Testis (tissue), 3 donors: ENCODE data around the gene ATXN7L1. TPM values are rescaled to one million over a fixed set of nuclear protein-coding genes. Genes with fewer than 3 reads are reported as not detected.

Source experiments
- DNase-seq: peaks from one replicate; pipeline ENCODE4 v3.0.0-alpha.2; 2019
- H3K27ac ChIP-seq, 2 donors: fragments of 200-600 bp; sonication (generic); one replicate each; pipeline ENCODE4 v1.5.1; 2019
- H3K27me3 ChIP-seq: fragments of 200-600 bp; sonication (generic); one replicate; pipeline ENCODE4 v1.5.1; 2019
- H3K36me3 ChIP-seq: fragments of 200-600 bp; sonication (generic); one replicate; pipeline ENCODE4 v1.5.1; 2017; ENCODE audit warnings: low read depth; ENCODE audit errors: missing control alignments
- H3K4me1 ChIP-seq: fragments of 200-600 bp; sonication (generic); one replicate; pipeline ENCODE4 v1.5.1; 2019
- H3K4me3 ChIP-seq, 2 donors: fragments of 200-600 bp; sonication (generic); one replicate each; pipeline ENCODE4 v1.5.1; 2017 to 2019
- H3K9me3 ChIP-seq: fragments of 200-600 bp; sonication (generic); one replicate; pipeline ENCODE4 v1.5.1; 2017
- CTCF ChIP-seq, 3 experiments: fragments of 450-650 bp in 2 of 3; fragments of 200-600 bp in 1 of 3; sonication (generic) in 1 of 3; IDR thresholded peaks; one replicate each; pipeline ENCODE4 v1.5.1; 2016 to 2019; ENCODE audit warnings: antibody characterized with exemption in 3 of 3, mild to moderate bottlenecking in 2 of 3, moderate library complexity in 1 of 3
- POLR2A ChIP-seq: fragments of 450-650 bp; IDR thresholded peaks from one replicate; pipeline ENCODE4 v1.6.1; 2017; ENCODE audit warnings: antibody characterized with exemption, mild to moderate bottlenecking, moderate library complexity
- WGBS, 2 donors: methylation state at CpG; one replicate each; pipeline ENCODE4 v1.1.5; 2018; 5-methylcytosine and 5-hydroxymethylcytosine counted together
- intact Hi-C: fragments of 100-400 bp; cut with DNase I; formaldehyde crosslinking; loops from one replicate; pipeline ENCODE4 v1.15.1; 2023; ENCODE audit warnings: low total_unique reads
- polyA plus RNA-seq: library from polyadenylated mRNA; stranded (reverse); fragments of 350-450 nt; fragmentation: Illumina TruSeq; extraction: RNeasy Lipid Tissue Mini Kit (QIAGEN cat#74804); gene quantifications from one replicate; pipeline ENCODE4 v1.2.3, GENCODE V29; 2014; ENCODE audit warnings: low read depth, low replicate concordance; ENCODE audit not compliant: insufficient read depth
- total RNA-seq, 2 donors: library from RNA; depleted of rRNA; stranded (reverse); fragments of >200 nt; gene quantifications; one replicate each; pipeline ENCODE4 v1.2.3, GENCODE V29; 2016

Gene ATXN7L1
- total and polyA plus RNA-seq, 3 donors from 2014 or later, result 35.7 to 61.7 (median 35.9) TPM

- Histone ChIP-seq H3K27me3 (no peaks in the 10 kb centered on the region), H3K36me3 (no peaks in the 10 kb centered on the region), H3K4me3 (no peak overlapping the region), H3K9me3 (no peaks in the 10 kb centered on the region), H3K4me1 (no peaks in the 10 kb centered on the region), H3K27ac (no peak overlapping the region)
- TF ChIP-seq CTCF (IDR thresholded peaks at IDR 0.05) (no peak), POLR2A (no peak)
- WGBS, 2 donors, result 73 to 76% methylated on average over 3 of the region's 3 CpGs
- intact Hi-C loops, result no loop called here
- no peak for DNase-seq
These were observed 133.6 kb downstream of the ATXN7L1 start for GRCh38 chr7:105742787-105743186.

- Histone ChIP-seq H3K36me3 (no peaks in the 10 kb centered on the region), H3K27ac (no peak overlapping the region), H3K4me3 (no peak overlapping the region), H3K9me3 (no peaks in the 10 kb centered on the region), H3K4me1 (no peaks in the 10 kb centered on the region), H3K27me3 (no peaks in the 10 kb centered on the region)
- 97 to 98% methylated on average over 4 of the region's 4 CpGs for WGBS, 2 donors
- TF ChIP-seq POLR2A (no peak), CTCF (IDR thresholded peaks at IDR 0.05) (no peak)
- no peak for DNase-seq
- intact Hi-C loops, result no loop called here
These were observed 134.4 kb downstream of the ATXN7L1 start for GRCh38 chr7:105741982-105742381.

- no peak for TF ChIP-seq POLR2A
- no peak for TF ChIP-seq CTCF (IDR thresholded peaks at IDR 0.05)
- DNase-seq, result no peak
- 74 to 88% methylated on average over 2 of the region's 2 CpGs for WGBS, 2 donors
- H3K36me3 ChIP-seq, result no peaks in the 10 kb centered on the region
- H3K9me3 ChIP-seq, result no peaks in the 10 kb centered on the region
- intact Hi-C loops, result no loop called here
- H3K27me3 ChIP-seq, result no peaks in the 10 kb centered on the region
- H3K27ac ChIP-seq, result no peak overlapping the region
- no peak overlapping the region for H3K4me3 ChIP-seq
- no peaks in the 10 kb centered on the region for H3K4me1 ChIP-seq
These were observed 138.3 kb downstream of the ATXN7L1 start for GRCh38 chr7:105738133-105738532.

- TF ChIP-seq POLR2A (no peak), CTCF (IDR thresholded peaks at IDR 0.05) (no peak)
- intact Hi-C loops, result no loop called here
- no peak overlapping the region for H3K4me3 ChIP-seq
- no peak for DNase-seq
- no peaks in the 10 kb centered on the region for H3K9me3 ChIP-seq
- no peaks in the 10 kb centered on the region for H3K27me3 ChIP-seq
- no peaks in the 10 kb centered on the region for H3K4me1 ChIP-seq
- no peak overlapping the region for H3K27ac ChIP-seq
- WGBS, 2 donors, result 81 to 88% methylated on average over 6 of the region's 6 CpGs
- no peaks in the 10 kb centered on the region for H3K36me3 ChIP-seq
These were observed 142.2 kb downstream of the ATXN7L1 start for GRCh38 chr7:105734233-105734632.

GRCh38 chr7:105731042-105731441, 145.4 kb downstream of the ATXN7L1 start:
- no peak for TF ChIP-seq CTCF (IDR thresholded peaks at IDR 0.05)
- no peak for TF ChIP-seq POLR2A
- no peak for DNase-seq
- 91 to 95% methylated on average over 3 of the region's 3 CpGs for WGBS, 2 donors
- Histone ChIP-seq H3K36me3 (no peaks in the 10 kb centered on the region), H3K4me3 (no peak overlapping the region), H3K9me3 (no peaks in the 10 kb centered on the region), H3K4me1 (no peaks in the 10 kb centered on the region), H3K27me3 (no peaks in the 10 kb centered on the region), H3K27ac (no peak overlapping the region)
- intact Hi-C loops, result no loop called here
